B cell (primary cell): Measurements from ENCODE around the gene OR6S1. TPM values are rescaled to one million over a fixed set of nuclear protein-coding genes. Genes with fewer than 3 reads are reported as not detected.

Experiments
- ATAC-seq: fragments of 200-7000 bp; cut with Tn5 transposase; one replicate; pipeline ENCODE4 v1.10.0; 2021; ENCODE audit warnings: low read depth, mild to moderate bottlenecking, moderate number of reproducible peaks, moderate library complexity
- CTCF ChIA-PET: fragments of 350-600 bp; sonication (Branson Sonifier 250); formaldehyde crosslinking; loops from one replicate; lab custom pipeline; 2021; ENCODE audit warnings: antibody characterized with exemption, inconsistent platforms; lab: Charles Lee
- POLR2A ChIA-PET: fragments of 350-600 bp; sonication (Branson Sonifier 250); formaldehyde crosslinking; loops from one replicate; lab custom pipeline; 2021; ENCODE audit warnings: antibody characterized with exemption; lab: Charles Lee
- DNase-seq: peaks from one replicate; pipeline ENCODE4 v3.0.0; 2013
- H2AFZ ChIP-seq: 2 replicates; pipeline ENCODE4 v1.6.1; 2012; ENCODE audit warnings: mild to moderate bottlenecking, low read depth, low read length; ENCODE audit not compliant: insufficient read depth, poor library complexity, severe bottlenecking
- H3K27ac ChIP-seq, 2 donors: 1 replicate in 1 of 2; 2 replicates in 1 of 2; pipeline ENCODE4 v1.5.1; 2012 to 2013; ENCODE audit warnings: low read length in 2 of 2, mild to moderate bottlenecking in 2 of 2, moderate library complexity in 1 of 2
- H3K27me3 ChIP-seq, 4 experiments: fragments of 200-600 bp in 1 of 4; sonication (generic) in 1 of 4; replicated peaks in 1 of 4; 1 replicate in 2 of 4; 2 replicates in 2 of 4; pipeline versions ENCODE4 v1.6.1 to v1.7.0; 2013 to 2016; ENCODE audit warnings: low read length in 3 of 4, mild to moderate bottlenecking in 2 of 4, mixed read lengths in 1 of 4, moderate library complexity in 1 of 4; ENCODE audit not compliant: insufficient read depth in 4 of 4, control insufficient read depth in 3 of 4; ENCODE audit errors: control extremely low read depth in 1 of 4
- H3K36me3 ChIP-seq, 2 experiments: replicated peaks in 1 of 2; 1 replicate in 1 of 2; 2 replicates in 1 of 2; pipeline versions ENCODE4 v1.6.1 to v1.7.1; 2013; ENCODE audit warnings: low read length in 1 of 2; ENCODE audit not compliant: insufficient read depth in 2 of 2, control insufficient read depth in 1 of 2; ENCODE audit errors: control extremely low read depth in 1 of 2, extremely low read depth in 1 of 2
- H3K4me1 ChIP-seq, 2 donors: fragments of 200-600 bp in 1 of 2; sonication (generic) in 1 of 2; 1 replicate in 1 of 2; 2 replicates in 1 of 2; pipeline versions ENCODE4 v1.5.1 to v1.6.1; 2013 to 2017; ENCODE audit warnings: low read length in 2 of 2; ENCODE audit not compliant: control insufficient read depth in 2 of 2, insufficient read depth in 2 of 2
- H3K4me2 ChIP-seq: replicated peaks from 2 replicates; pipeline ENCODE3; 2012; ENCODE audit warnings: mild to moderate bottlenecking, low read depth, low read length; ENCODE audit not compliant: poor library complexity, severe bottlenecking
- H3K4me3 ChIP-seq, 5 experiments: fragments of 200-600 bp in 1 of 5; sonication (generic) in 1 of 5; 1 replicate in 3 of 5; 2 replicates in 2 of 5; pipeline versions ENCODE4 v1.5.1 to v1.7.0; 2011 to 2016; ENCODE audit warnings: low read length in 4 of 5, mild to moderate bottlenecking in 4 of 5, low read depth in 2 of 5, control low read depth in 1 of 5, moderate library complexity in 1 of 5; ENCODE audit not compliant: insufficient read depth in 1 of 5; ENCODE audit errors: control extremely low read depth in 1 of 5, extremely low read depth in 1 of 5
- H3K79me2 ChIP-seq: fragments of 200-600 bp; sonication (generic); one replicate; pipeline ENCODE4 v1.6.0; 2016; ENCODE audit warnings: low read length; ENCODE audit not compliant: control insufficient read depth, insufficient read depth
- H3K9ac ChIP-seq: fragments of 200-600 bp; sonication (generic); 2 replicates; pipeline ENCODE4 v1.6.1; 2017; ENCODE audit warnings: mild to moderate bottlenecking, low read length, moderate library complexity
- H3K9me3 ChIP-seq, 3 donors: one replicate each; pipeline versions ENCODE4 v1.6.1 to v1.7.1; 2013; ENCODE audit warnings: low read length in 2 of 3; ENCODE audit not compliant: control insufficient read depth in 2 of 3, insufficient read depth in 1 of 3; ENCODE audit errors: control extremely low read depth in 1 of 3
- H4K20me1 ChIP-seq: 2 replicates; pipeline ENCODE4 v1.6.0; 2012; ENCODE audit warnings: mild to moderate bottlenecking, low read length; ENCODE audit not compliant: insufficient read depth, control insufficient read depth, poor library complexity, severe bottlenecking
- H3K27ac Mint-ChIP-seq: one replicate; pipeline ENCODE4 v1.8.0; 2021; ENCODE audit warnings: mixed read lengths
- H3K27me3 Mint-ChIP-seq: one replicate; pipeline ENCODE4 v1.8.0; 2021; ENCODE audit warnings: mixed read lengths
- H3K4me1 Mint-ChIP-seq: one replicate; pipeline ENCODE4 v1.8.0; 2021; ENCODE audit warnings: mixed read lengths
- H3K4me3 Mint-ChIP-seq: one replicate; pipeline ENCODE4 v1.8.0; 2021; ENCODE audit warnings: mixed read lengths
- H3K9me3 Mint-ChIP-seq: one replicate; pipeline ENCODE4 v1.8.0; 2022; ENCODE audit warnings: mixed read lengths; ENCODE audit not compliant: insufficient read depth
- CTCF ChIP-seq: fragments of 200-600 bp; IDR thresholded peaks from one replicate; pipeline ENCODE4 v1.8.0; 2022; ENCODE audit warnings: antibody characterized with exemption, mild to moderate bottlenecking
- EZH2 ChIP-seq: IDR thresholded peaks from 2 replicates; pipeline ENCODE4 v1.6.1; 2012; ENCODE audit warnings: borderline replicate concordance, low read depth, mild to moderate bottlenecking, moderate library complexity, low read length; ENCODE audit not compliant: insufficient read depth, poor library complexity, severe bottlenecking
- WGBS: methylation state at CpG from one replicate; pipeline ENCODE4 v1.1.5; 2013; ENCODE audit warnings: missing lambda C conversion rate; ENCODE audit not compliant: insufficient coverage; 5-methylcytosine and 5-hydroxymethylcytosine counted together
- intact Hi-C: fragments of 100-400 bp; cut with micrococcal nuclease; formaldehyde crosslinking; loops from one replicate; pipeline ENCODE4 v1.10.0; 2022
- polyA plus RNA-seq: library from polyadenylated mRNA; depleted of rRNA; stranded (reverse); fragments of >200 nt; gene quantifications from 2 replicates; pipeline ENCODE4 v1.2.3, GENCODE V29; 2012
- total RNA-seq, 2 donors: library from RNA; stranded (reverse); fragments of 120-200 nt in 1 of 2; gene quantifications; 1 replicate in 1 of 2; 2 replicates in 1 of 2; pipeline versions ENCODE4 v1.2.3 to v1.2.4, GENCODE V29; 2013 to 2022

The OR6S1 gene
- total and polyA plus RNA-seq, 2 donors (not counting 1 experiment from before 2014, with no cell fraction given), result 0.16 TPM; not detected in 1

- WGBS, result 88% methylated on average over 5 of the region's 6 CpGs
- Histone ChIP-seq H4K20me1 (no peaks in the 10 kb centered on the region), H3K27me3 (peaks cover 0 to 36% (median 20%) of the 10 kb centered on the region in 4 experiments), H3K27ac (no peak overlapping the region), H3K4me3 (no peak overlapping the region), H3K36me3 (no peaks in the 10 kb centered on the region), H3K9me3 (no peaks in the 10 kb centered on the region), H3K79me2 (no peaks in the 10 kb centered on the region), H3K9ac (no peak overlapping the region), H2AFZ (no peak overlapping the region), H3K4me1 (peaks cover 28 to 32% of the 10 kb centered on the region in 2 donors), H3K4me2 (no peak overlapping the region)
- intact Hi-C loops, result no loop called here
- Mint-ChIP-seq H3K27me3 (peaks cover 32% of the 10 kb centered on the region), H3K9me3 (no peaks in the 10 kb centered on the region), H3K27ac (no peak overlapping the region), H3K4me3 (no peak overlapping the region), H3K4me1 (peaks cover 29% of the 10 kb centered on the region)
- ChIA-PET CTCF (interaction anchor here (0.9 to 11.2 kb wide), 4 partner anchors 9 to 332 kb away, joined by 3 to 445 read pairs (median 4); partner anchors contain the start of genes ANG and RNASE4), POLR2A (no interaction called here)
- ATAC-seq (no peak), DNase-seq (no peak)
- TF ChIP-seq CTCF (no peak), EZH2 (no peak)
Measured at GRCh38 chr14:20659336-20659735, 17.8 kb upstream of the OR6S1 start.

- WGBS, result no CpG with 5 or more reads among the region's 3 CpGs
- no peak overlapping the region for H3K9ac ChIP-seq
- intact Hi-C loops, result no loop called here
- H3K27me3 Mint-ChIP-seq, result peaks cover 40% of the 10 kb centered on the region
- no peaks in the 10 kb centered on the region for H4K20me1 ChIP-seq
- no peak for DNase-seq
- no peak overlapping the region for H3K27ac Mint-ChIP-seq
- POLR2A ChIA-PET, result no interaction called here
- peaks cover 0 to 46% (median 25%) of the 10 kb centered on the region in 4 experiments for H3K27me3 ChIP-seq
- no peaks in the 10 kb centered on the region for H3K79me2 ChIP-seq
- H3K4me3 Mint-ChIP-seq, result no peak overlapping the region
- H3K4me2 ChIP-seq, result no peak overlapping the region
- CTCF ChIA-PET, result interaction anchor here (0.6 to 11.2 kb wide), 9 partner anchors 10 to 331 kb away, joined by 3 to 445 read pairs (median 3); partner anchors contain the start of genes ANG and RNASE4
- no peaks in the 10 kb centered on the region for H3K36me3 ChIP-seq
- H2AFZ ChIP-seq, result no peak overlapping the region
- H3K9me3 ChIP-seq, result peaks cover 0 to under 1% (median 0%) of the 10 kb centered on the region in 3 donors
- no peak overlapping the region for H3K4me3 ChIP-seq
- H3K4me1 ChIP-seq, result peaks cover 28% of the 10 kb centered on the region in 2 donors
- TF ChIP-seq CTCF, result no peak
- TF ChIP-seq EZH2, result no peak
- ATAC-seq, result no peak
- no peak overlapping the region for H3K27ac ChIP-seq
- no peaks in the 10 kb centered on the region for H3K9me3 Mint-ChIP-seq
- peaks cover 28% of the 10 kb centered on the region for H3K4me1 Mint-ChIP-seq
Measured at GRCh38 chr14:20658246-20658645, 16.8 kb upstream of the OR6S1 start.
